HUES64 (cell line): ENCODE measurements around the gene NEURL1.
"Not testable (repeated sequence)": the region's sequence is repeated elsewhere in the genome, so short reads cannot be mapped to it uniquely, and the experiment has no call there.

Experiments used
- H3K27ac ChIP-seq: 2 replicates; pipeline ENCODE4 v1.7.0; 2013; ENCODE audit warnings: low read depth, low read length, inconsistent platforms
- H3K27me3 ChIP-seq: 2 replicates; pipeline ENCODE4 v1.6.1; 2013; ENCODE audit warnings: mild to moderate bottlenecking, low read length; ENCODE audit not compliant: insufficient read depth
- H3K36me3 ChIP-seq: 2 replicates; pipeline ENCODE4 v1.6.1; 2013; ENCODE audit warnings: mild to moderate bottlenecking, low read length; ENCODE audit not compliant: insufficient read depth
- H3K4me1 ChIP-seq: 2 replicates; pipeline ENCODE4 v1.6.1; 2013; ENCODE audit warnings: mild to moderate bottlenecking, low read length, moderate library complexity; ENCODE audit not compliant: insufficient read depth
- H3K4me3 ChIP-seq: 2 replicates; pipeline ENCODE4 v1.5.1; 2013; ENCODE audit warnings: mild to moderate bottlenecking, low read length, moderate library complexity
- H3K9ac ChIP-seq: 2 replicates; pipeline ENCODE4 v1.6.1; 2013; ENCODE audit warnings: mild to moderate bottlenecking, low read depth, low read length
- H3K9me3 ChIP-seq: 2 replicates; pipeline ENCODE4 v1.6.1; 2013; ENCODE audit warnings: low read depth, low read length; ENCODE audit not compliant: insufficient read depth
- WGBS: fragments of 150-250, 120-280 bp; methylation state at CpG from one replicate; pipeline ENCODE4 v1.1.7; 2013; ENCODE audit warnings: missing lambda C conversion rate; 5-methylcytosine and 5-hydroxymethylcytosine counted together

Gene NEURL1

DNA sequence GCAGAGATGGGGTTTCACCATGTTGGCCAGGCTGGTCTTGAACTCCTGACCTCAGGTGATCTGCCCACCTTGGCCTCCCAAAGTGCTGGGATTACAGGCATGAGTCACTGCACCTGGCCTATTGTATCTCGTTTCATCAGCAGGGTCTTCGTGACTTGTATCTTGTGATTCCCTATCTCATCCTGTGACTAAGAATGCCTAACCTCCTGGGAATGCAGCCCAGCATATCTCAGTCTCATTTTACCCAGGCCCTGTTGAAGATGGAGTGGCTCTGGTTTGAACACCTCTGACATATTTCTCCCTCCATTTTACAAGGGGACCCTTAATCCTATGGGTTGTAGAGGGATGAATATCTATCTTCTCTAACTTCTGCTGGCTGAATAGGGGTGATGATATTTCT lies 34.0 kb downstream of the NEURL1 start:
- not testable (repeated sequence) for H3K4me3 ChIP-seq, H3K36me3 ChIP-seq, H3K4me1 ChIP-seq, H3K27me3 ChIP-seq, H3K9ac ChIP-seq
- peaks cover 20% of the 10 kb centered on the region for H3K9me3 ChIP-seq
- H3K27ac ChIP-seq: peak overlapping the region; percentile 1; the same call in 1 of the 2 replicates
- WGBS: 74% methylated on average over 2 of the region's 2 CpGs

DNA sequence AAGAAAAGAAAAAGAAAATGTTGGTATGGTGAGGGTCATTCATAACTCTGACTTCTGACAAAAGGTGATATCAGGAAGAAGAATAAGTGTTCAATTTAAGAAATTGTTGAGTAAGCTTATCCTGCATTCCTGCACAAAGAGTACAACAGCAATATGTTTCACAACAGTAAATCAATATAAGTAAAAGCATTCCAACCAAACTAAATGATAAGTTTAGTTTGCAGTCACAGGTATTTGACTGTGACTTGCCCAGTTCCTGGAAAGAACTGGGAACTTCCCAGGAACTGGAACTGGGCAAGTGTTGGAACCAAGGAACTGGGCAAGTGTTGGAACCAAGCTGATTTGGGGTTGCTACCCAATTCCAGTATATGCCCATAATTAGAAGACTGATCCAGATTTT lies 35.0 kb downstream of the NEURL1 start:
- peaks cover 20% of the 10 kb centered on the region for H3K9me3 ChIP-seq
- no peak overlapping the region for H3K9ac ChIP-seq
- H3K36me3 ChIP-seq: no peaks in the 10 kb centered on the region

DNA sequence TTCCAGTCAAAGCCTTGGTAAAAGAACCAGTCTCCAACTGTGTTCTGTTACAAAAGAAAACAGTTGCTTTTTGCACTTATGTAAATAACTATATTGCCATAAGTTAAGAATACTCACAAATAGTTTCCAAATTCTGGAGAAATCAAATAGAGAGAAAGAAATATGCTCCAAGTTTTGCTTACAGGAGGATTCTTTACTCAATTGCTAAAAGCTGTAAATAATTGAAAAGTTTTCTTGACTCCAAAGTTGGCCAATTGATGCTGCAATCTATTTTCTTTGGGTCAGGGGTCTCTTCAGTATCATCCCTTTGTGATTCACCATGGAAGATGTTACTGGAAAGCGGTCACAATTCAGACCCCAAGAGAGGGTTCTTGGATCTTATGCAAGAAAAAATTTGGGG lies 36.0 kb downstream of the NEURL1 start:
- Histone ChIP-seq H3K9ac (no peak overlapping the region), H3K36me3 (no peaks in the 10 kb centered on the region), H3K9me3 (peaks cover 20% of the 10 kb centered on the region), H3K27ac (no peak overlapping the region), H3K4me3 (no peak overlapping the region), H3K27me3 (no peaks in the 10 kb centered on the region), H3K4me1 (no peaks in the 10 kb centered on the region; the same call in 1 of the 2 replicates)
- WGBS: 89% methylated on average over 1 of the region's 1 CpG

More for the DNA sequence above, 35.0 kb downstream of the NEURL1 start:
- Histone ChIP-seq H3K27me3 (no peaks in the 10 kb centered on the region), H3K4me1 (no peaks in the 10 kb centered on the region; the same call in 1 of the 2 replicates), H3K4me3 (no peak overlapping the region), H3K27ac (no peak overlapping the region)

GRCh38 chr10:103533827-103534226 lies 40.3 kb downstream of the NEURL1 start:
- no peak overlapping the region for H3K4me3 ChIP-seq
- WGBS: 92% methylated on average over 7 of the region's 7 CpGs
- H3K9me3 ChIP-seq: peaks cover 16% of the 10 kb centered on the region
- H3K27me3 ChIP-seq: no peaks in the 10 kb centered on the region
- no peaks in the 10 kb centered on the region for H3K4me1 ChIP-seq
- H3K27ac ChIP-seq: no peak overlapping the region
- H3K9ac ChIP-seq: no peak overlapping the region
- no peaks in the 10 kb centered on the region for H3K36me3 ChIP-seq

GRCh38 chr10:103534621-103535498 lies 41.4 kb downstream of the NEURL1 start:
- H3K9ac ChIP-seq: no peak overlapping the region
- H3K36me3 ChIP-seq: no peaks in the 10 kb centered on the region
- no peak overlapping the region for H3K27ac ChIP-seq
- WGBS: 88% methylated on average over 3 of the region's 3 CpGs
- no peaks in the 10 kb centered on the region for H3K4me1 ChIP-seq
- H3K4me3 ChIP-seq: no peak overlapping the region
- H3K27me3 ChIP-seq: no peaks in the 10 kb centered on the region
- peaks cover 6% of the 10 kb centered on the region for H3K9me3 ChIP-seq

DNA sequence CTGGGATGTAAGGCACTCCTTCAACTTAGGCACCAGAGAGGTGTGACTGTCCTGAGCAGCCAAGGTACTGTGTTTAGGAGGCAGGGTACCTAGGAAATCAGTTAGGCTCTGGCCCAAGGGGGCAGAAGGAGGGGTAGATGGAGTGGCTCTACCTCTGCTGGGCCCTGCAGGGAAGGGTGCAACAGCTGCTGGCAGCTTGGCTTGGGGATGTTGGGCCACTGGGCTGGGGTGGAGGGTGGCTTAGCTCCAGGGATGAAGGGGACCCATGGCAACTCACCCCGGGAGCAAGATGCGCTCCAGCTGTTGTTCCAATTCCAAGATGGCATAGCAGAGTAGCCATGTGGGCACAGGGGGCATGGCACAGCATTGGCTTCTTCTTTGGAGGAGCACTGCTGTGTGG lies 42.1 kb downstream of the NEURL1 start:
- 91% methylated on average over 2 of the region's 2 CpGs for WGBS

DNA sequence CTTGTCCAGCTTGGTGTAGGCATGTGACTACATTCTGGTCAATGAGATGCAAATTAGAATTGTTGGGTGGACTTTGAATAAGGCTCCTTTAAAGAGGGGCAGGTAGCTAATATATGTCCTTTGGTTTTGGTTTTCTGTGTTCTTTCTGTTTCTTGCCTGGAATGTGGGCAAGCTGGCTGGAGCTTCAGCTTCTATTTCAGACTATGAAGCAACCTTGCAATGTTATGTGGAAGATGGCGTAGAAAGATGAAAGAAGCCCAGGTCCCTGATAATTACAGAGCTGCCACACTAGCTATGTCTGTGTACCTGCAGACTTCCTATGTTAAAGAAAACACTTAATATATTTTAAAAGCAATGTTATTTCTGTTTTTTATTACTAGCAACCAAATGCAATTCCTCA lies 46.2 kb downstream of the NEURL1 start:
- H3K9ac ChIP-seq: no peak overlapping the region
- H3K27ac ChIP-seq: no peak overlapping the region
- no peaks in the 10 kb centered on the region for H3K9me3 ChIP-seq
- H3K27me3 ChIP-seq: no peaks in the 10 kb centered on the region
- H3K36me3 ChIP-seq: no peaks in the 10 kb centered on the region
- H3K4me3 ChIP-seq: no peak overlapping the region
- 92% methylated on average over 1 of the region's 1 CpG for WGBS
- H3K4me1 ChIP-seq: peaks cover 13% of the 10 kb centered on the region; the same call in 1 of the 2 replicates

More for the DNA sequence above, 42.1 kb downstream of the NEURL1 start:
- H3K4me1 ChIP-seq: no peaks in the 10 kb centered on the region
- no peaks in the 10 kb centered on the region for H3K9me3 ChIP-seq
- no peak overlapping the region for H3K27ac ChIP-seq
- H3K27me3 ChIP-seq: no peaks in the 10 kb centered on the region
- no peak overlapping the region for H3K9ac ChIP-seq
- no peak overlapping the region for H3K4me3 ChIP-seq
- no peaks in the 10 kb centered on the region for H3K36me3 ChIP-seq

DNA sequence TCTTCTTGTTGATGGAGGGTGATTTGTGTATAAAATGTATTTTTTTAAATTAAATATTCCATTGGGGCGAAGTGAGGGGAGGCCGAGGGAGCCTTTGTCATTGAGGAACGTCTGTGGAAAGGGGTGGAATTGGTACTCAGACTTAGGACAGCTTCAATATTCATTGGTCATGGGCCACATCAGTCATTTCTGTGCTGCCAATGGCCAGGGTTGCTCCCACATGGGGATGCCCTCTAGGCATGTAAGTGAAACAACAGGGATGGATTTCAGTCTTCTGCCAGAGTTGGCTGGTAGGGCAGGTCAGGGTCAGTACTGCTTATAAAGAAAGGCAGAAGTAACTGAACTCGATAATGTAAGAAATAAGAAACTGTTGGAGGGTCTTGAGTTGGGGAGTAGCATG lies 47.2 kb downstream of the NEURL1 start:
- Histone ChIP-seq H3K36me3 (no peaks in the 10 kb centered on the region), H3K27ac (no peak overlapping the region), H3K4me1 (peaks cover 13% of the 10 kb centered on the region; the same call in 1 of the 2 replicates), H3K27me3 (no peaks in the 10 kb centered on the region), H3K9ac (no peak overlapping the region), H3K9me3 (no peaks in the 10 kb centered on the region), H3K4me3 (no peak overlapping the region)
- WGBS: 85% methylated on average over 4 of the region's 4 CpGs

DNA sequence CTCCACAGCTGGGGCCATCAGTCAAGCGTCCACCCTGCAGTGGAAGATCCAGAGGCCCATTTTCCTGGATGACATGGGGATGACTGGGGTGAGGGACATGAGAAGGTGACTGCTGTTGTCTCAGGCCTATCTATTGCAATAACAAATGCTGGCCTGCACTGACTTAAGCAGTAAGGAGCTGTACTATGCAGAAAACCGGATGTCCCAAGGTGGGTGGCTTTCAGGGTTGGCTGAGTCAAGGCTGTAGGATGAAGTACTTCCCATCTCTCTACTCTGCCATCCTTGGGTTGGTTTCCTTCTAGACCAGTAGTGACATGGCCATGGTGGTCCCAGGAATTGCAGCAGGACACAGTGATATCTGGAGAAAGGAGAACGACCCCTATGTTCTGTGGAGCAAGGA lies 48.1 kb downstream of the NEURL1 start:
- WGBS: 88% methylated on average over 3 of the region's 3 CpGs
- Histone ChIP-seq H3K27me3 (no peaks in the 10 kb centered on the region), H3K27ac (no peak overlapping the region), H3K36me3 (no peaks in the 10 kb centered on the region), H3K9me3 (no peaks in the 10 kb centered on the region), H3K9ac (no peak overlapping the region), H3K4me3 (no peak overlapping the region), H3K4me1 (peaks cover 13% of the 10 kb centered on the region; the same call in 1 of the 2 replicates)

- Histone ChIP-seq H3K27ac (no peak overlapping the region; the same call in 1 of the 2 replicates), H3K36me3 (no peaks in the 10 kb centered on the region), H3K9ac (no peak overlapping the region), H3K9me3 (no peaks in the 10 kb centered on the region), H3K4me1 (peaks cover 13% of the 10 kb centered on the region; the same call in 1 of the 2 replicates), H3K27me3 (no peaks in the 10 kb centered on the region), H3K4me3 (peak overlapping the region; percentile 34)
- WGBS: 22% methylated on average over 17 of the region's 17 CpGs
Observed at GRCh38 chr10:103542764-103543616, 49.5 kb downstream of the NEURL1 start.
